ENCODE measurements around the gene ASCL3.
"Not testable (repeated sequence)": the region's sequence is repeated elsewhere in the genome, so short reads cannot be mapped to it uniquely, and the experiment has no call there.

ASCL3 gene

DNA sequence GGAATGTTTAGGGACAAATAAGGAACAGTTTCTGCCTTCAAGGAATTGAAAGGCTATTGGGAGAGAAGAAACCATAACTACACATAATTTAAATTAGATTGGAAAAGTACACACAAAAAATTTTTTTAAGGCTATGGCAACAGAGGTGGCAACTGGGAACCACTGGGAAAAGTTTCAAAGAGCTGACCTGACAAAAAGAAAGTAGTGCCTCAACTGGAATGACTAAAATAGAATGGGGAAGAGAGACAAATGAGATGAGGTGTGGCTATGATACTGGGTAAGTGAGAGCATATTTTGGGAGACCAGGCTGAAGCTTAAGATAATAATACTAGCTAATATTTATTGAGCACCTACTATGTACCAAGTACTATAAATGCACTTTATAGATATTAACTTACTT, 34.7 kb downstream of the ASCL3 start:
- no peaks in the 10 kb centered on the region for H3K9me3 Mint-ChIP-seq
- peaks cover 23% of the 10 kb centered on the region for H3K27me3 Mint-ChIP-seq (ENCODE audit: low read depth)
- no peak overlapping the region for H3K4me3 Mint-ChIP-seq
- H3K4me1 Mint-ChIP-seq (ENCODE audit: low read depth), result peaks cover 17% of the 10 kb centered on the region
- no peak overlapping the region for H3K27ac Mint-ChIP-seq
- no peaks in the 10 kb centered on the region for H3K36me3 Mint-ChIP-seq (ENCODE audit: low read depth)

- Mint-ChIP-seq H3K9me3 (peaks cover 4% of the 10 kb centered on the region), H3K27ac (no peak overlapping the region), H3K27me3 (ENCODE audit: low read depth) (peaks cover 27% of the 10 kb centered on the region), H3K4me1 (ENCODE audit: low read depth) (peaks cover 15% of the 10 kb centered on the region), H3K36me3 (ENCODE audit: low read depth) (peaks cover 2% of the 10 kb centered on the region), H3K4me3 (no peak overlapping the region)
Measured at GRCh38 chr11:8907116-8907515, 35.7 kb downstream of the ASCL3 start.

DNA sequence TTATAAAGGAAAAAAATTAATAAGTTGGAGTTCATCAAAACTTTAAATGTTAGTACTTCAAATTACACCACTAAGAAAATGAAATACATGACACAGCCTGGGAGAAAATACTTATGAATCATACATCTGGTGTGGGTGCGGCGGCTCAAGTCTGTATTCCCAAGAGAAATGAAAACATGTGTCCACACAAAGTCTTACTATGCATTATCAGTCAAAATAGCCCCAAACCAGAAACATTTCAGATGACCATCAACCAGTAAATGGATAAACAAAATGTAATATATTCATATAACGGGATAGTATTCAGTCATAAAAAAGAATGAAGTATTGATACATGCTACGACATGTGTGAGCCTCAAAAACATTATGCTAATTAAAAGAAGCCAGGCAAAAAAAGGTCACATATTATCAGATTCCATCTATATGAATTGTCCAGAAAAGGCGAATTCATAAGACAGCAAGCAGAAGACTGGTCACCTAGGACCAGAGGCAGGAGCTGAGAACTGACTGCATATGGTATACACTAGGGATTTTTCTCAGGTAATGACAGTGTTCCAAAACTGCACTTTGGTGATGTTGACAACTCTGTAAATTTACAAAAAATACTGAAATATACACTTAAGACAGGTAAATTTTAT, 37.2 kb downstream of the ASCL3 start:
- peaks cover 2% of the 10 kb centered on the region for H3K36me3 Mint-ChIP-seq (ENCODE audit: low read depth)
- peaks cover 9% of the 10 kb centered on the region for H3K9me3 Mint-ChIP-seq
- peaks cover 30% of the 10 kb centered on the region for H3K27me3 Mint-ChIP-seq (ENCODE audit: low read depth)
- H3K27ac Mint-ChIP-seq, result no peak overlapping the region
- no peak overlapping the region for H3K4me3 Mint-ChIP-seq
- peaks cover 14% of the 10 kb centered on the region for H3K4me1 Mint-ChIP-seq (ENCODE audit: low read depth)

GRCh38 chr11:8899119-8899753, 43.6 kb downstream of the ASCL3 start:
- Mint-ChIP-seq H3K4me1 (ENCODE audit: low read depth) (no peaks in the 10 kb centered on the region), H3K36me3 (ENCODE audit: low read depth) (peaks cover 7% of the 10 kb centered on the region), H3K9me3 (peaks cover 27% of the 10 kb centered on the region), H3K4me3 (no peak overlapping the region), H3K27me3 (ENCODE audit: low read depth) (peaks cover 13% of the 10 kb centered on the region), H3K27ac (no peak overlapping the region)

GRCh38 chr11:8891185-8891584, 51.6 kb downstream of the ASCL3 start:
- H3K4me3 Mint-ChIP-seq; H3K4me1 Mint-ChIP-seq (ENCODE audit: low read depth); H3K9me3 Mint-ChIP-seq; H3K27ac Mint-ChIP-seq; H3K36me3 Mint-ChIP-seq (ENCODE audit: low read depth): not testable (repeated sequence)
- H3K27me3 Mint-ChIP-seq (ENCODE audit: low read depth), result peaks cover 21% of the 10 kb centered on the region

Measured in T-helper 1 cell treated with Interleukin-12 subunit alpha and Interleukin-12 subunit beta and Interleukin-4 antibody, amounts not matched to agents 30 μg/mL and 1 μg/mL, for 36 hours (primary cell).